ENCODE results near the gene NCKAP5L. TPM values are rescaled to one million over a fixed set of nuclear protein-coding genes. Genes with fewer than 3 reads are reported as not detected.

Gene NCKAP5L
- total and polyA plus RNA-seq, 2 of the 8 experiments (the other 6 are each of a cell fraction or from before 2014, with no cell fraction given), result 9.4 to 27.9 TPM

DNA sequence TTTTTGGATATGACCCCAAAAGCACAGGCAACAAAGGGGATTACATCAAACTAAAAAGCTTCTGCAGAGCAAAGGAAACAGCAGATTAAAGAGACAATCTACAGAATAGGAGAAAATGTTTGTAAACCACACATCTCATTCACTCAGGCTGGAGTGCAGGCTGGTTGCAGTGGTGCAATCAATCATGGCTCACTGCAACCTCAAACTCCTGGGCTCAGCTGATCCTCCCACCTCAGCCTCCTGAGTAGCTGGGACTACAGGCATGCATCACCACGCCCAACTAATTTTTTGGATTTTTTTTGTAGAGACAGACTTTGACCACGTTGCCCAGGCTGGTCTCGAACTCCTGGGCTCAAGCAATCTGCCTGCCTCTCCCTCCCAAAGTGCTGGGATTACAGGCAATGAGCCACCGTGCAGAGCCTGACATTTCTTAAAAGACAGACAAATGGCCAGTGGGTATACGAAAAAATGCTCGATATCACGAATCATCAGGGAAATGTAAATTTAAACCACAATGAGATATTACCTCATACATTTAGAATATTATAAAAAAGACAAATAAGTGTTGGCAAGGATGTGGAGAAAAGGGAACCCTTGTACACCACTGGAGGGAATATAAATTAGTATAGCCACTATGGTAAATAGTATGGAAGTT lies 9.8 kb downstream of the NCKAP5L start:
- no peak overlapping the region for H2BK20ac ChIP-seq (ENCODE audit: low read length)
- peaks cover 0 to 4% (median under 1%) of the 10 kb centered on the region in 4 experiments; a peak in 2 of 8 replicates for H3K36me3 ChIP-seq (ENCODE audit: control insufficient read depth in 2 of 4, insufficient read depth in 4 of 4, low read length in 3 of 4)
- H3K27me3 ChIP-seq (replicated peaks in 1 of 4; ENCODE audit: control insufficient read depth in 3 of 4, extremely low read depth in 1 of 4, insufficient read depth in 3 of 4, low read length in 3 of 4), result no peaks in the 10 kb centered on the region
- ChIA-PET POLR2A (ENCODE audit: partially characterized antibody) (interaction anchor here (0.9 to 2.4 kb wide), 6 partner anchors 9 to 77 kb away, joined by 3 to 6 read pairs (median 4); partner anchors contain the start of genes NCKAP5L and TMBIM6), CTCF (ENCODE audit: partially characterized antibody) (interaction anchor here (0.6 kb wide), 1 partner anchor 1214 kb away, joined by 3 read pairs; no protein-coding TSS in a partner anchor)
- no peak overlapping the region for H3K18ac ChIP-seq (ENCODE audit: extremely low read depth, low read length)
- H3K4me2 ChIP-seq (ENCODE audit: insufficient read depth in 1 of 2, low read depth in 2 of 2, low read length in 2 of 2), result no peak overlapping the region
- H3K23ac ChIP-seq (ENCODE audit: insufficient read length), result no peak overlapping the region
- no peak overlapping the region for H2BK5ac ChIP-seq (ENCODE audit: low read depth, low read length)
- H3K9me3 ChIP-seq (ENCODE audit: insufficient read depth in 2 of 2, low read depth in 1 of 2, low read length in 1 of 2), result no peaks in the 10 kb centered on the region
- 90% methylated on average over 7 of the region's 7 CpGs; no CpG with 5 or more reads in 1 of the 2 experiments for WGBS, 2 experiments (ENCODE audit: extremely low coverage in 1 of 2, insufficient coverage in 1 of 2, insufficient read length in 1 of 2, insufficient replicate concordance in 2 of 2, low coverage in 1 of 2, low lambda C conversion rate in 2 of 2, missing lambda C conversion rate in 1 of 2)
- no peak overlapping the region for H3K4me3 ChIP-seq (ENCODE audit: extremely low read depth in 1 of 4, insufficient read depth in 2 of 4, low read depth in 3 of 4, low read length in 4 of 4)
- peaks cover 0 to 9% (median 6%) of the 10 kb centered on the region in 4 experiments; a peak in 6 of 7 replicates for H3K4me1 ChIP-seq (replicated peaks in 1 of 4; ENCODE audit: control insufficient read depth in 3 of 4, insufficient read depth in 4 of 4, low read length in 3 of 4)
- H2AK5ac ChIP-seq (ENCODE audit: low read depth, low read length), result no peak overlapping the region
- H4K20me1 ChIP-seq (replicated peaks in 1 of 2; ENCODE audit: control insufficient read depth in 1 of 2, insufficient read depth in 2 of 2, low read length in 2 of 2), result peaks cover 0 to 8% of the 10 kb centered on the region in 2 experiments
- no peak overlapping the region for H3K9ac ChIP-seq (replicated peaks in 1 of 4; ENCODE audit: extremely low read depth in 1 of 4, low read depth in 3 of 4, low read length in 3 of 4)
- no peak overlapping the region for H4K8ac ChIP-seq (ENCODE audit: extremely low read depth, insufficient read depth, low read length)
- H2BK15ac ChIP-seq (ENCODE audit: low read length), result no peak overlapping the region
- FAIRE-seq (no peak), DNase-seq (ENCODE audit: low read depth in 1 of 2, low spot score in 2 of 2) (no peak)
- H3K56ac ChIP-seq (replicated peaks; ENCODE audit: insufficient read length, low read depth, low read length), result no peak overlapping the region
- no peak overlapping the region for H2AFZ ChIP-seq (ENCODE audit: low read length)
- no peak overlapping the region for H3K27ac ChIP-seq (ENCODE audit: low read depth, low read length)
- no peak overlapping the region for H4K5ac ChIP-seq (ENCODE audit: insufficient read length, low read depth, low read length)
- H4K91ac ChIP-seq (replicated peaks; ENCODE audit: insufficient read length, low read length), result no peak overlapping the region
- H2BK120ac ChIP-seq (replicated peaks; ENCODE audit: low read depth, low read length), result no peak overlapping the region
- peaks cover 0 to 24% of the 10 kb centered on the region in 2 experiments; a peak in 2 of 4 replicates for H3K79me2 ChIP-seq (ENCODE audit: control insufficient read depth in 1 of 2, insufficient read depth in 2 of 2, low read length in 2 of 2)
- H3K23me2 ChIP-seq (ENCODE audit: low read depth, low read length), result no peaks in the 10 kb centered on the region
- H2BK12ac ChIP-seq (ENCODE audit: low read depth, low read length), result no peak overlapping the region
- H3K79me1 ChIP-seq (ENCODE audit: low read depth, low read length), result peaks cover 6% of the 10 kb centered on the region
- no peak overlapping the region for H3K14ac ChIP-seq (ENCODE audit: insufficient read length)
- no peak overlapping the region for H3K4ac ChIP-seq (replicated peaks; ENCODE audit: insufficient read length, low read depth, low read length)
- no peak for TF ChIP-seq CHD1 (IDR thresholded peaks at IDR 0.05; ENCODE audit: low read depth, low read length)
- TF ChIP-seq JUN (IDR thresholded peaks at IDR 0.05; ENCODE audit: low read depth, low read length), result no peak
- TF ChIP-seq SUZ12 (IDR thresholded peaks at IDR 0.05; ENCODE audit: low read length), result no peak
- TF ChIP-seq EZH2 (IDR thresholded peaks at IDR 0.05; ENCODE audit: low read depth, low read length, severe bottlenecking), result no peak
- TF ChIP-seq, protein P1, sequence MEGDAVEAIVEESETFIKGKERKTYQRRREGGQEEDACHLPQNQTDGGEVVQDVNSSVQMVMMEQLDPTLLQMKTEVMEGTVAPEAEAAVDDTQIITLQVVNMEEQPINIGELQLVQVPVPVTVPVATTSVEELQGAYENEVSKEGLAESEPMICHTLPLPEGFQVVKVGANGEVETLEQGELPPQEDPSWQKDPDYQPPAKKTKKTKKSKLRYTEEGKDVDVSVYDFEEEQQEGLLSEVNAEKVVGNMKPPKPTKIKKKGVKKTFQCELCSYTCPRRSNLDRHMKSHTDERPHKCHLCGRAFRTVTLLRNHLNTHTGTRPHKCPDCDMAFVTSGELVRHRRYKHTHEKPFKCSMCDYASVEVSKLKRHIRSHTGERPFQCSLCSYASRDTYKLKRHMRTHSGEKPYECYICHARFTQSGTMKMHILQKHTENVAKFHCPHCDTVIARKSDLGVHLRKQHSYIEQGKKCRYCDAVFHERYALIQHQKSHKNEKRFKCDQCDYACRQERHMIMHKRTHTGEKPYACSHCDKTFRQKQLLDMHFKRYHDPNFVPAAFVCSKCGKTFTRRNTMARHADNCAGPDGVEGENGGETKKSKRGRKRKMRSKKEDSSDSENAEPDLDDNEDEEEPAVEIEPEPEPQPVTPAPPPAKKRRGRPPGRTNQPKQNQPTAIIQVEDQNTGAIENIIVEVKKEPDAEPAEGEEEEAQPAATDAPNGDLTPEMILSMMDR (IDR thresholded peaks at IDR 0.05; ENCODE audit: control extremely low read depth in 1 of 3, insufficient read depth in 1 of 3, low read depth in 1 of 3, low read length in 3 of 3), result no peak
- TF ChIP-seq, protein P2, sequence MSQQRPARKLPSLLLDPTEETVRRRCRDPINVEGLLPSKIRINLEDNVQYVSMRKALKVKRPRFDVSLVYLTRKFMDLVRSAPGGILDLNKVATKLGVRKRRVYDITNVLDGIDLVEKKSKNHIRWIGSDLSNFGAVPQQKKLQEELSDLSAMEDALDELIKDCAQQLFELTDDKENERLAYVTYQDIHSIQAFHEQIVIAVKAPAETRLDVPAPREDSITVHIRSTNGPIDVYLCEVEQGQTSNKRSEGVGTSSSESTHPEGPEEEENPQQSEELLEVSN (IDR thresholded peaks at IDR 0.05), result no peak
- TF ChIP-seq TEAD4 (IDR thresholded peaks at IDR 0.05; ENCODE audit: low read depth, low read length), result no peak
- no peak for TF ChIP-seq RNF2 (IDR thresholded peaks at IDR 0.05; ENCODE audit: borderline replicate concordance, low read depth, low read length, missing control alignments, poor library complexity, severe bottlenecking)

Measured in H1 (cell line).